ENCODE results near the gene PPP2R5E. TPM values are rescaled to one million over a fixed set of nuclear protein-coding genes. Genes with fewer than 3 reads are reported as not detected.

Gene PPP2R5E
- total RNA-seq, 1 experiment from 2014 or later: 15.7 TPM

DNA sequence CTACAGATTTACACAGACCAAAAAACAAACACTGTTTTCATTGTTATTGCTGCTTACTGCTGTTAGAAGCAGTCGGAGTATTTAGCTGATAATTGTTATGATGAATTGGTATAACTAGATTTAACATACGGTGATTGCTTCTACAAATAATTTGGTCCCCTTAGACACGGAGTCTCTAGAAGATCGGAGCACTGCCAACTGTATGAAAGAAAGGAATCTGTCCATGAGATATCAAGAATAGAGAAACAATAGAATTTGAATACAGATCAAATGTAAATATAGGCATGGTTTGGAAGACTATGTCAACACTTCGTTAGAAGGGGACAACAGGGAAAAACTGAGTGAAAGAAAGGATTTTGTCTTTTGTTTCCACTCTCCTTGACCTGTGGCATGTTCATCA lies 110.9 kb downstream of the PPP2R5E start:
- DNase-seq (ENCODE audit: low spot score): no peak

DNA sequence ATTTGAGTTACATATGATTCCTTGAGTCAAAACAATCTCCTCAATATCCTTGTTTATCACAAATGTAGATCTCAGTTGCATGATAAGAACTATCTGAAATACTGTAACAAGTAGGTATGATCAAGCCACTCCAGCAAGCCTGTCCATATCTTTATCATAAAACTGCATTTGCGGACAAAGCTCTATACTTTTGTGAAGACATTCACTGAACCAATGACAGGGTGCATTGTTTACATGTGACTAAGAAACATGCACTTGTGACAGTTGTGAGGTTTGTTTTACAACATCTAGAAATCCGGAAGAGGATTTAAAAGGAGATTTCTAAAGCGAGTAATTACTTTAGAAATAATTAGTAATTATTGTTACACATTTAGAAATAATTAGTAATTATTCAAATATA lies 111.7 kb downstream of the PPP2R5E start:
- no peak for DNase-seq (ENCODE audit: low spot score)

DNA sequence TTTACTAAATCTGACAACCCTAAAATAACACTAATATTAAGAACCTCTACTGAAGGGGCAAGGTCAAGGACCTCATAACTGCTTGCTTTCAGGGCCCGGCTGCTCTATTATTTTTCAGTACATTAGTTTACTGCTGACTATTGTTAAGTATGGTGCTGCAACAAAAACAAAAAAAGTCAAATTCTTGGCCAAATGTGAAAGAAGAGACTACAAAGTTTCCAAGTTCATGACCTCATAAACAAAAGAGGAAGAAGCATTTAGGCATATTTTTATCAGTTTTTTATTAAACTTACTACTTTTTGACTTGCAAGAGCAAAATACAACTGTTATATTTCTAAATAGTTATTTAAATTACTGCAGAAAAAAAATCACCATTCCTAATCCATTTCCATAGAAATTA lies 114.7 kb downstream of the PPP2R5E start:
- DNase-seq (ENCODE audit: low spot score): no peak

DNA sequence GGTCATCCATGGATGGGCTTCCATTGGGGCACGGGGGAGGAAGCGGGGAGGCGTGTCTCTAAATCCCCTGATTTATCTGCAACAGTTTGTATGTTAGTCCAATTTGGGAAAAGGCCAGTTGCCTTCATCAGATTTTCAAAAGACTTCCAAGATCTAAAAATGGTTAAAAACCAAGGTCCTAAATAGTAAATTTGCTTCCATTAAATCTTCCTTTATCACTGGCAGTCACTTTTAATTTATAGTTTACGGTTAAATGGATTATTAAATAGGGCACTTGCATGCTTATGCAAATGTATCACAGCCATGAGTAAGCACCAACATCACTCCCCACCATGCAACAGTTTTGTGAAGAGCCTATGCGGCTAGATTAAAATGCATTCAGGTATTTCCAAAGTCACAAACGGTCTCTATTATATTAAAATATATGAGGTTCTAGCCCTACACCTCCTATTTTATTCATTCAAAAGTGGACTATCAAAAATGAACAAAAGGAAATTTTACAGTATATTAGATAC lies 116.3 kb downstream of the PPP2R5E start:
- DNase-seq (ENCODE audit: low spot score): no peak

DNA sequence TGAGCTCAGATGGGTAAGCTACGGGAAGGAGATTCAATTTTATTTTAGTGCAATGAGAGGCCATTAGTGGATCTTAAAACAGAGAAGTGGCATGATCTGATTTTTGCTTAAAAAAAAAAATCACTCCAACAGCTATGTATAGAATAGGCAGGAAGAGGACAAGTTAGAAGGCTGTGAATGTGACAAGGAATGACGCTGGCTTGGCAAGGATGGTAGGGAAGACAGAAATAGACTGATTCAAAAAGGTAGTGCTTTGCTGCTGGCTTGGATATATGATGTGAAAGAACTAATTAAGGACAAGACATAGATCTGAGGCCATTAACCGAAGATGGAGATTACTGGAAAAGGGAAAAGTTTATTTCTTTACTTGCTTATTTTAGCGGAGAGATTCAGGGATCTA lies 119.3 kb downstream of the PPP2R5E start:
- no peak for DNase-seq (ENCODE audit: low spot score)

DNA sequence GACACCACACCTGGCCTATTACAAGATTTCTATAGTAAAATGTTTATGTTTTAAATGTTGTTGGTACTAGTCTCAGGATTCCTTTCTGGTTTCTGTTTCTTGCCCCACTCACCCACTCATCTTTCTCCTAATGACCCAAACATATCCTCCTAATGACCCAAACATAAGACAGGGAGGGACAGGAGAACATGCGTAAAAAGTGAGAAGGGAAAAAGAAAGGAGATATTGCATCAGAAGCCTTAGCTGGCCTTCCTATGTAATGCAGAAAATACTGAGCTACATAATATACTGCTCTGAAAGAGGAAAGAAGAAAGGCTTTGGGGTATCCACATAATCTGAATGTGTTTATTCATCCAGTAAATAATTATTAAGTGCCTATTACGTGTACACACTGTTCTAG lies 119.8 kb downstream of the PPP2R5E start:
- DNase-seq (ENCODE audit: low spot score): no peak

DNA sequence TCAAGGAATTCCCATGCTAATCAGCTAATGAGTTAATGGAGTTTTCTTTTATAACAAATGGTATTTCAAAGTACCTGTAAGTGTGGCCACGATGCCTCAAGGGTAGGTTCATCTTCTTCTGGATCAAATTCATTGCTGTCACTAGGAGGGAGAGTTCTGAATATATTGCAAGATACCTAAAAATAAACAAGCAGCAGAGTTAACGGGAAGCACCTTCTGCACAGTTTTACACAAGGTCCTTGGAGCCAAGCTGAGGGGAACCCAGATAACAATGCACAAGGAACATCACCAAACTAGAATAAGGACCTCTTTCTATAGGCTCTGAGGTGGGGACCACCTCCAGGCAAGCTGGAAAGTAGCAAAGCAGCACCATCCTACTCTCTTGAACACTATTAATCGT lies 121.3 kb downstream of the PPP2R5E start:
- no peak for DNase-seq (ENCODE audit: low spot score)

DNA sequence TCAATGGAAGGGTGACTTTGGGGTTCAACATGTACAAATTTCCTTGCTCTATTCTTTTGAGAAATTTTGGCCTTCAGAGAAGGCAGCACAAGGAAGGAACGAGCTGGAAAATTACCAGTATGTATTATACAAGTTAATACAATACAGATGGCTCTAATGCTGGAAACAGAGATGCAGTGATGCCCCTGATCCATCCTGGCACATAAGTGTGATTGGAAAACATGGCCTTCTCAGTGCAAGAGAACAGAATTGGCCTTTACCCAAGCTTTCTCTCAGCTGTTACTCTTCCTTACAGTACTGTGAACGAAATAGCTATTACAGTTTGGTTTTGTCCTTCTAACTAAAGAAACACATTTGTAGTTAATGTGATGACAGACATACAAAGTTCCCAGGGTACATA lies 122.0 kb downstream of the PPP2R5E start:
- DNase-seq (ENCODE audit: low spot score): no peak

DNA sequence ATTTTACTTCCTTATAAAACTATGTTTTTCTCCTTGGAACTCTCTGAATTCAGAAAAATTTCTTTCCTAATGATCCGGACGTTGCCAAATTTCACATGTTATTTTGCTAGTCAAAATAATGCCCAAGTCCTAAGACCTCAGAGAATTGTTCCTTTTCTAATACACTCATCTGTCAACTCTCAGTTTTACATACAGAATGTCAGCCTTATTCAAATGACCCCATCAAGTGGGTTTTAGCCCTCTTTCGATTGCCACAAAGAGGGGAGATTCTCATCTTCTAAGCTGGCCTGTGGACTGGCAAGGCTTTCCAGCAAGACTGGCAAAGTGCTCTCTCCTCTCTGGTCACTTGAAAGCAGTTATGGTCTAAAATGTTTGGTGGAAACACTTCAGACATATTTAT lies 125.2 kb downstream of the PPP2R5E start:
- DNase-seq (ENCODE audit: low spot score): no peak

DNA sequence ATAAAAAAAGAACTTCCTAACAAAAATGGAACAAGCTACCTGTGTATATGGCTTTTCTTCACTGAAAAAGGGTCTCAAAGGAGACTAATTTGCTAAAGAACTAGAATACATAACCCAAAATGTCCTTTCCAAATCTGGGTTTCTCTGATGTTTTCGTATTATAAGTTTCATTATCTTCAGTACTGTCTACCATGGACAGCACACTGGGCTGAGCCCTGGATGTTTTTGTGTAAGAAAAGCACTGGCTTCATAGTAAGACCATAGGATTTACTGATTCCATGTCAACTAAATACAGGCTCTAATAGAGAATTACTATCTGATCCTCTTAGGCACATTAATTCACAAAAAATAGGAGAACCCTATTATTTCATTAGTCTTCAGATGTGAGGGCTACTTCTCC lies 130.2 kb downstream of the PPP2R5E start:
- no peak for DNase-seq (ENCODE audit: low spot score)

DNA sequence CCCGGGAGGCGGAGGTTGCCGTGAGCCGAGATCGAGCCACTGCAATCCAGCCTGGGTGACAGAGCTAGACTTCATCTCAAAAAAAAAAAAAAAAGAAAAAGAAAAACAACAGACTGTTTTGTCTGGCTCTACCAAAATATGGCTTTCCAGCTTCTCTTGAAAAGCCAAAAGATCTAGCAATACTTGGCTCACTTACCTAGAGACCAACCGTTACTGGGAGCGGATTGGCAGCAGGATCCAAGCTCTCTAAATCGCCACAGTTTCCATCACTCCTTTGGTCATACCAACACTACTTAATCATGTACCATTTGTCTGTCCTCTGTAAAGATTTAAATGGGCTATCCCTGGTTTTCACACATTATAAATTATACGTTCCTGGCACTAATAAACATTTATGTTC lies 136.8 kb downstream of the PPP2R5E start:
- DNase-seq (ENCODE audit: low spot score): no peak

DNA sequence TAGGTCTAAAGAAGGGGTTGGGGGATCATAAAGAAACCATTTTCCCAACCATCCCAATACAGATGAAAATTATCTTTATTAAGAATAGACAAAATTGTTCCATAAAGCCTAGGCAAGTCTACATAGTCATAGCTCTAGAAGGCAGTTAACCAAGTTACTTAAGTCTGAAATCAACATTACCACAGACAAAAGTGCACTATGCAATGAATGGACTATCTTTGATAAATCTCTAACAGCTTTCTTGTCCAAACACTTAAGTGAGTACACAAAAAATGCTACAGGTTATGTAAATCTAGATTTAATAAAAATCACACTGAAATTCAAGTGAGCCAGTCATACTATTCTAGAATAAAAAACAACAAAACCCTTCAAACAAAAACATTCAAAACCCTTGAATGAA lies 137.5 kb downstream of the PPP2R5E start:
- DNase-seq (ENCODE audit: low spot score): no peak

DNA sequence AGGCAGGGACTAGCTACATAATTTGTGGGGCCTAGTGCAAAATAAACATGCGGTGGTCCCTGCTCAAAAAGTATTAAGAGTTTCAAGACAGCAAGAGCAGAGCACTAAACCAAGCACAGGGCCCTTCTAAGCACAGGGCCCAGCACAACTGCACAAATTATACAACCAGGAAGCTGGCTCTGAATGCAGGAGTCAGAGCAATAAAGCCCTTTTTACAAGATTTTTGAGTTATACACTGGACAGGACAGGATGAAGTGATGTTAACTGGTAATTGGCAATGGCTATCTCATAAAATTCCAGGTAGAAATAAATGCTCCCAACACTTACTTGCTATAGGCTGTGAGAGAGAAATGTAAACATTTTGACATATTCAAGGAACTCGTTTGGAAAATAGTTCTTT lies 138.3 kb downstream of the PPP2R5E start:
- DNase-seq (ENCODE audit: low spot score): no peak

DNA sequence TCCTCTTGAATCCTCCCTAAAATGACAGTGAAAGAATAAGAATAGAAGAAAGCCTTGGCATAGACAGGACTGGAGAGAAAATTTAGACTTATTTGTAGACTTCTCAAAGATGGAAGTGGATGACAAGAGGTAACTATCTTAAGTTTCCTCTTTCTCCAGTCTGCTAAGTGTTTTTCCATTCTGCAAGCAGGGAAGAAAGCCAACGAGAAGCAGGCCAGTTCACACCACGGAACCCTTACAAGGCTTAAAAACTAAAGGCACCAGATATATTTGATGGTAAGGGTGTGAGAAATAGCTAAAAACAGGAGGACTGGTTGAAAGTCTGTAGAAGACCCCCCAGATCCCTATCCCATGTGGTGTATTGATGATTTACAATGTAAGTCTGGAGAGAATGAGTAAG lies 141.5 kb downstream of the PPP2R5E start:
- DNase-seq (ENCODE audit: low spot score): no peak

DNA sequence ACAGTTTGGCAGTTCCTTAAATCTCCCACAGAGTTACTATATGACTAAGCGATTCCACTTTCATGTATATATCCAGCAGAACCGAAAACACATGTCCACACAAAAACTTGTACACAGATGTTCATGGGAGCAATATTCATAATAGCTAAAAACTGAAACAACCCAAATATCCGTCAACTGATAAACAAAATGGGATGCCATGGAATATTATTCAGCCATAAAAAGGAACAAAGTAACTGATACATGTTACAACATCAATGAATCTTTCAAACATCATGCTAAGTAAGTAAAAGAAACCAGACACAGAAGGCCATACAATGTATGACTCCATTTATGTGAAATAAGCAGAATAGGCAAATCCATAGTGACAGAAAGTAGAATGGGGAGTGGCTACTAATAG lies 144.2 kb downstream of the PPP2R5E start:
- no peak for DNase-seq (ENCODE audit: low spot score)

DNA sequence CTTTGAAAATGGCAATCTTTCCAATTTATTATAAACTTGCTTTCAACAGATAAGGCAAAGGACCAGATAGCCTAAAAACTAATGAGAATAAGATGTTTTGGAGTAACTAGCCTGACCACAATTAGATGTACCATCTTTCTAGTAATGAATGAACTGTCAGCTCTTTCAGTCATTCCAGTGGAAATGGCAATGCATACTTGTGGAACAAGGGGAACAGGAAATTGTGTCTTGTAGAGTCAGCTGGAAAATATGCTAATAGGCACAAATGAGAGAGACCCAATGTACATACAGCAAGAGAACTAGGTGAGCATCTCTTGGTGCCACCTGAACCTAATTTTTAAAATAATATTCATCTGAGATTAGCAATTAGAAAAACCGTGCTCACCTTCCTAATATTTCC lies 148.3 kb downstream of the PPP2R5E start:
- no peak for DNase-seq (ENCODE audit: low spot score)

DNA sequence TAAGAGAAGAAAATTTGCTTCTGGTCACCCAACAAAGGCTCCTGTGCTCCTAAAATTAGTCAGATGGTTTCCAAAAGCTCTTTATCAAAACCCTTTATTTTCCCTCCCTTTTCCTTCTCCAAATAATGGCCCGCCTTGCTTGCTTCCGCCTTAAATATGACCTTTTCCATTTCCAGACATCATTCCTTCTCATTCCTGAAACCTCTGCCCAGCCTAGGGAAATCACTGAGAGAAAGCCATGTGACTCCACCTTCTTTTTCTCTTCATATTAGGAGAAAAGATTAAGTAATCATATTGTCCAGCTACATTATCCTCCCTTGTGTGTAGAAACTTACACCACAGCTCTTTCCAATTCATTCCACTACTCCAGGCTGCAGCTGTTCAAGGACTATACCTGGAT lies 148.7 kb downstream of the PPP2R5E start:
- DNase-seq (ENCODE audit: low spot score): no peak

DNA sequence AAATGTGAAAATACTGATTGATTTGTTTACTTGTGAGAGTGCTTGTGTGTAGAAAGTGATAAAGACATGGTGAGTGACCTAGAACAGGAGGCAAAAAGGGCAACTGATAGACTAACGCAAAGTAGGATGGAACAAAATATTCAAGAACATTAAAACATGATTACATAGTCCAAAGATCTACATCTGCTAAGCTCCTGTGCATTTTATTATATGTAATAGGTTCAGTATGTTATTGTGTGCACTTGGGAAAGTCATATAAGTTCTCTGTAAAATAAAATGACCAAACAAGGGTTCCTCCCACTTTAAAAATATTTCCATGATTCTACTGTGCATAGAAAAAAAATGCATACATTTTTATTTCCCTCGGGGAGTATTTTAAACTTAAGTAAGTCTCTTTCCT lies 150.2 kb downstream of the PPP2R5E start:
- DNase-seq (ENCODE audit: low spot score): no peak

DNA sequence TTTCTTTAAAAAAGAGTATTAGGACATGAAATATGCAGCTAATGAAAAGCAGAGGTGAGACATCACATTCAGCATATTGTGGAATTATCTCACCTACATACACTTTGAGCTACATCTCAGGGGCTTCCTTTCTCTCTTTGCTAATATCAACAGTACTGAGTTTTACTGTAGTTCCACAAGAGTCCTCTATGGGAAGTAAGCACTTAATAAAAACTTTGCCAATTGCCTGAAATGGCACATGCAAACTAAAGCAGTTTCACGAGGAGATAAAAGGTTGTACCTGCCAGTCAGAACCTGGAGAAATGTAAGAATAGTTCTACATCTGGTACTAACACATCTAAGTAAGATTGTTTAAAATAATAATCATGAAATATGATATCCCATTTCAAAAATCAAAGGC lies 150.9 kb downstream of the PPP2R5E start:
- DNase-seq (ENCODE audit: low spot score): no peak

DNA sequence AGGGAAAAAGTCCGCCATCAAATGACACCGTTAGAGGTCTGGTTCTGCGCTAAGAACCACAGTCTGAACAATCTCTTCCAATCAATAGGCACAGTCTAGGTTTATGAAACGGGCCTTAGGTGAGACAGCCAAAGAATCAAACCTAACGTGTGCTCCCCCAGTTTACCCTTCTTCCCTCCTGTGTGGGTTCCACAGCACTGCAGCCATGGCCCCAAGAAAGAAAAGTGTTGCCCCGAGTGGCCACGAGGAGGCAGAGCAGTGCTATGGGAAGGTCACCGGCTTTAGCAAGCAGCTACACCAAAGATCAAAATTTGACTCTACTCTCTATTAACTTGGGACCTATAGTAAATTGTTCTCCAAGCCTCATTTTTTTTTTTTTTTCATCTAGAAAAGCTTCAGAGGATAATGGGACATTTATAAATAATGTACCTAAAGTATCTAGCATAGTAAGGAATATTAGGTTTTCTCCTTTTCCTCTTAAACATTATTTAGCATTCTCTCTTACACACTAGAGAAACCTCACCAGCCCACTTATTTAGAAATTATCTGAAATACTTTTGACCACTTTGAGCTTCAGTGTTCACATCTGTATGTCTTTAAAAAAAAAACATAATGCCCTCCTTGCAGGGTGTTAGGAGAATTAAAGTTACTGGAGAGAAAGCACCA lies 154.3 kb downstream of the PPP2R5E start:
- peak; percentile 38 for DNase-seq (ENCODE audit: low spot score)

DNA sequence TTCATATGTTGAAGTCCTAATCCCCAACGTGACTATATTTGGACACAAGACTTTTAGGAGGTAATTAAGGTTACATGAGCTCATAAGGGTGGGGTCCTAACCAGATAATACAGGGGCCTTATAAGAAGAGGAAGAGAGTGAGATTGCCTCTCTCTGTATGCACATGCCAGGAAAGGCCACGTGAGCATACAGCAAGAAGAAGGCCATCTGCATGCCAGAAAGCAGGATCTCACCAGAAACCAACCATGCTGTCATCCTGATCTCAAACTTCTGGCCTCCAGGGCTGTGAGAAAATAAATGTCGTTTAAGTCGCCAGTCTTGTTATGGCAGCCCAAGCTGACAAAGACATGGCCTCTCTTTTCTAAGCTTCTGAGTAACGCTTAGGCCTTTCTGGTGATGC lies 155.5 kb downstream of the PPP2R5E start:
- DNase-seq (ENCODE audit: low spot score): no peak

DNA sequence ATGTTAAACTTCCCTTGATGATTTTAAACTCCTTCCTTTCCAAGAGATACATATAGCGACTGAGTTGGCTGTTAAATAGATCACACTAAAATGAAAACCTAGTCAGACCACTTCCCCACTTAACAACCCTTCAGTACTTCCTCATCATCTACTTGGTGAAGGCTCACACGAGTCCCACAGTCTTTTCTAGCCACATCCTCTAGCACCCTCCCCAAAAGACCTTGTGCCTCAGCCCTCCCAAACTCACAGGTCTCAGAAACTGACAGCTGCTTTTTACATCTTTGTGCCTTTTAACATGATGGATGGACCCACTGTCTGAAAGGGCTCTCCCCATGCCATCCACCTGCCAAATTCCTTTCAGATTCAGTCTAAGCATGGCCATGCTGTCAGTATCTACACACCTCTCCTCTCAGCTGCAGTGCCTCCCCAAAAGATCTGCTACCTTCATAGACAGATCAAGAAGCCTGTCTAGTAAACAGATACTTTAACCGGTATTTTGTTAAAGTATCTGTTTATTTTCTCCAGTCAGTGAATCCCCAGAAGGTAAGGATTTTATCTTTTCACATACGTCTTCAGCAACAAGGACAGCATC lies 159.3 kb downstream of the PPP2R5E start:
- DNase-seq (ENCODE audit: low spot score): no peak

DNA sequence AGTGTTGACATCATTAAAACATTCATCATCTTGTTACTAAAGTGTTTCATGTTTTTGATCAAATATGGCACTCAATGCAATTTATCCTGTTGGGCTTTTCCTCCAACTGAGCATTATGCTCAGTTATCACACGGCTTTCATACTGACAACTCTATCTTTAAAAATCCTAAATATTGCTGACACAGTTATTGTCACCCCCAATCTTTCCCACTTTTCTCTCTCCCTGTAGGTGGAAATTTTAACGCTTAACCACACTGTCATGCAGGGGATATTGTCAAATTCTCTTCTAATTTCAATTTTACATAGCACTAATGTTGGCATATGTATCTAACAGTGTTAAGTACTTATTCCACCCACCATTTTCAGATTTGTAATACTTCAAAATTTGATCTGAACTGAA lies 164.7 kb downstream of the PPP2R5E start:
- DNase-seq (ENCODE audit: low spot score): no peak

DNA sequence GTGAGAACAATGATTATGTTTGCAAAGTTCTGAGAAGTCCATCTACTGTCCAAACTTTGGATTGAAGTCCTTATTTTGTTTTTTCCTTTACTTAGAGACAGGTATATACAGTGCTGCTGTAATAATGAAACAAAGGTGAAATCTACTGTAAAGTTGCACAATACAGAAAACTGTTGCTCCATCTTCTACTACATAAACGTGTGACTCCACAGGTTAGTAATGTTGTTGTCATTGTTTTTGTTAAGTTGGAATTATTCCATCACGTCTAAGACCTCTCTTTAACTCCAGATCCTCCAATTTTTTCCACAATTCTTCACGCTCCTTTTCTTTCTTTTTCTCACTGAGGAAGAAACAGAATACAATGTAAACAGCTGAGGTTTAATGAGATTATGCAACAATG lies 167.4 kb downstream of the PPP2R5E start:
- DNase-seq (ENCODE audit: low spot score): peak; percentile 41

Data from H4 (cell line).